Activated naive CD8-positive, alpha-beta T cell treated with anti-CD3 and anti-CD28 coated beads, Interleukin-2, amount 10 ng/mL, durations not matched to agents 7 days and 5 days (primary cell): Measurements from ENCODE around the gene CTSK. TPM values are rescaled to one million over a fixed set of nuclear protein-coding genes. Genes with fewer than 3 reads are reported as not detected.
"Not testable (repeated sequence)": the region's sequence is repeated elsewhere in the genome, so short reads cannot be mapped to it uniquely, and the experiment has no call there.

ENCODE experiments used
- ATAC-seq: fragments of 150-1000 bp; cut with Tn5 transposase; one replicate; pipeline ENCODE4 v1.10.0; 2021; ENCODE audit warnings: low read depth, moderate library complexity
- POLR2A ChIA-PET: fragments of 350-600 bp; sonication (Branson Sonifier 250); formaldehyde crosslinking; loops from one replicate; lab custom pipeline; 2021; ENCODE audit warnings: antibody characterized with exemption; lab: Charles Lee
- DNase-seq: peaks from one replicate; pipeline ENCODE4 v3.0.0; 2021
- H3K27ac Mint-ChIP-seq: one replicate; pipeline ENCODE4 v1.8.0; 2022; ENCODE audit warnings: mild to moderate bottlenecking, mixed read lengths
- H3K27me3 Mint-ChIP-seq: one replicate; pipeline ENCODE4 v1.8.0; 2022; ENCODE audit warnings: mild to moderate bottlenecking, moderate library complexity, mixed read lengths
- H3K36me3 Mint-ChIP-seq: one replicate; pipeline ENCODE4 v1.8.0; 2021; ENCODE audit warnings: mild to moderate bottlenecking, mixed read lengths
- H3K4me1 Mint-ChIP-seq: one replicate; pipeline ENCODE4 v1.8.0; 2021; ENCODE audit warnings: mixed read lengths
- H3K4me3 Mint-ChIP-seq: one replicate; pipeline ENCODE4 v1.8.0; 2022; ENCODE audit warnings: mild to moderate bottlenecking, moderate library complexity, mixed read lengths
- H3K9me3 Mint-ChIP-seq: one replicate; pipeline ENCODE4 v1.8.0; 2021; ENCODE audit warnings: mixed read lengths
- total RNA-seq, 2 experiments: library from RNA; stranded (reverse); gene quantifications; one replicate each; pipeline ENCODE4 v1.2.3, GENCODE V29; 2021

The CTSK gene
- 1 to 10 TPM; 6.7 to 9.4 TPM for total RNA-seq

GRCh38 chr1:150808121-150808520, at the start of gene CTSK:
Gene CTSK (minus strand): TSS chr1:150808260. CDS start chr1:150806805, 1,455 bp downstream.
- Mint-ChIP-seq H3K4me1 (peaks cover 12% of the 10 kb centered on the region), H3K4me3 (no peak within 1 kb of the TSS), H3K27me3 (no peaks in the 10 kb centered on the region), H3K36me3 (peaks cover 4% of the 10 kb centered on the region), H3K27ac (peak within 1 kb of the TSS; percentile 26), H3K9me3 (no peaks in the 10 kb centered on the region)
- ATAC-seq (no peak), DNase-seq (no peak)
- POLR2A ChIA-PET = interaction anchor here (0.6 to 1.9 kb wide), 2 partner anchors 10 to 244 kb away, joined by 3 to 5 read pairs; no protein-coding TSS in a partner anchor

- H3K9me3 Mint-ChIP-seq, H3K4me3 Mint-ChIP-seq, H3K27me3 Mint-ChIP-seq, ATAC-seq, H3K4me1 Mint-ChIP-seq, POLR2A ChIA-PET, DNase-seq: not testable (repeated sequence)
- Mint-ChIP-seq H3K36me3 (peaks cover 41% of the 10 kb centered on the region), H3K27ac (peak overlapping the region; percentile 61)
These were observed 44.7 kb upstream of the CTSK start for GRCh38 chr1:150852734-150853133.

- H3K9me3 Mint-ChIP-seq, H3K4me3 Mint-ChIP-seq, H3K27ac Mint-ChIP-seq, DNase-seq, H3K27me3 Mint-ChIP-seq, ATAC-seq, H3K4me1 Mint-ChIP-seq, POLR2A ChIA-PET: not testable (repeated sequence)
- H3K36me3 Mint-ChIP-seq = peaks cover 52% of the 10 kb centered on the region
These were observed 42.8 kb upstream of the CTSK start for GRCh38 chr1:150850801-150851362.

GRCh38 chr1:150846473-150847146, 38.5 kb upstream of the CTSK start:
- H3K4me1 Mint-ChIP-seq = peaks cover 17% of the 10 kb centered on the region
- H3K36me3 Mint-ChIP-seq = peaks cover 23% of the 10 kb centered on the region
- no peaks in the 10 kb centered on the region for H3K27me3 Mint-ChIP-seq
- no peak overlapping the region for H3K27ac Mint-ChIP-seq
- ATAC-seq = no peak
- no peak overlapping the region for H3K4me3 Mint-ChIP-seq
- POLR2A ChIA-PET = no interaction called here
- DNase-seq = no peak
- no peaks in the 10 kb centered on the region for H3K9me3 Mint-ChIP-seq

GRCh38 chr1:150843474-150843873, 35.4 kb upstream of the CTSK start:
- H3K4me1 Mint-ChIP-seq = peaks cover 42% of the 10 kb centered on the region
- ATAC-seq = no peak
- H3K36me3 Mint-ChIP-seq = peaks cover 41% of the 10 kb centered on the region
- POLR2A ChIA-PET = no interaction called here
- DNase-seq = no peak
- no peaks in the 10 kb centered on the region for H3K9me3 Mint-ChIP-seq
- H3K4me3 Mint-ChIP-seq = no peak overlapping the region
- H3K27me3 Mint-ChIP-seq = no peaks in the 10 kb centered on the region
- H3K27ac Mint-ChIP-seq = no peak overlapping the region

- peaks cover 42% of the 10 kb centered on the region for H3K4me1 Mint-ChIP-seq
- POLR2A ChIA-PET = no interaction called here
These were observed 34.9 kb upstream of the CTSK start for GRCh38 chr1:150842964-150843363.

GRCh38 chr1:150842343-150842742, 34.3 kb upstream of the CTSK start:
- ATAC-seq = no peak
- H3K4me1 Mint-ChIP-seq = peaks cover 42% of the 10 kb centered on the region

More at GRCh38 chr1:150842964-150843363, 34.9 kb upstream of the CTSK start:
- no peak overlapping the region for H3K4me3 Mint-ChIP-seq
- ATAC-seq (no peak), DNase-seq (no peak)
- peaks cover 43% of the 10 kb centered on the region for H3K36me3 Mint-ChIP-seq
- H3K27me3 Mint-ChIP-seq = no peaks in the 10 kb centered on the region
- H3K27ac Mint-ChIP-seq = no peak overlapping the region
- H3K9me3 Mint-ChIP-seq = no peaks in the 10 kb centered on the region

GRCh38 chr1:150841626-150842025, 33.6 kb upstream of the CTSK start:
- no peak for DNase-seq
- Mint-ChIP-seq H3K4me1 (peaks cover 38% of the 10 kb centered on the region), H3K27me3 (no peaks in the 10 kb centered on the region), H3K9me3 (no peaks in the 10 kb centered on the region), H3K27ac (peak overlapping the region; percentile 68), H3K36me3 (peaks cover 41% of the 10 kb centered on the region), H3K4me3 (peak overlapping the region; percentile 68)
- peak; percentile 82 for ATAC-seq
- POLR2A ChIA-PET = interaction anchor here (0.6 kb wide), 1 partner anchor 163 kb away, joined by 5 read pairs; no protein-coding TSS in a partner anchor

More at GRCh38 chr1:150842343-150842742, 34.3 kb upstream of the CTSK start:
- peaks cover 42% of the 10 kb centered on the region for H3K36me3 Mint-ChIP-seq
- peak overlapping the region; percentile 68 for H3K4me3 Mint-ChIP-seq
- POLR2A ChIA-PET = no interaction called here
- H3K27ac Mint-ChIP-seq = peak overlapping the region; percentile 68
- no peaks in the 10 kb centered on the region for H3K9me3 Mint-ChIP-seq
- no peak for DNase-seq
- H3K27me3 Mint-ChIP-seq = no peaks in the 10 kb centered on the region

GRCh38 chr1:150840850-150841249, 32.8 kb upstream of the CTSK start:
- peaks cover 35% of the 10 kb centered on the region for H3K36me3 Mint-ChIP-seq
- H3K27me3 Mint-ChIP-seq, DNase-seq, H3K27ac Mint-ChIP-seq, POLR2A ChIA-PET, H3K9me3 Mint-ChIP-seq, H3K4me3 Mint-ChIP-seq, ATAC-seq: not testable (repeated sequence)
- peaks cover 37% of the 10 kb centered on the region for H3K4me1 Mint-ChIP-seq

- no peaks in the 10 kb centered on the region for H3K9me3 Mint-ChIP-seq
- H3K27ac Mint-ChIP-seq = no peak overlapping the region
- POLR2A ChIA-PET = no interaction called here
- no peak overlapping the region for H3K4me3 Mint-ChIP-seq
- H3K4me1 Mint-ChIP-seq = peaks cover 21% of the 10 kb centered on the region
- no peak for DNase-seq
- no peak for ATAC-seq
- peaks cover 50% of the 10 kb centered on the region for H3K36me3 Mint-ChIP-seq
- no peaks in the 10 kb centered on the region for H3K27me3 Mint-ChIP-seq
These were observed 28.2 kb upstream of the CTSK start for GRCh38 chr1:150836129-150836773.

- H3K27ac Mint-ChIP-seq, H3K4me3 Mint-ChIP-seq, ATAC-seq, H3K27me3 Mint-ChIP-seq, H3K4me1 Mint-ChIP-seq, POLR2A ChIA-PET, H3K9me3 Mint-ChIP-seq, DNase-seq: not testable (repeated sequence)
- H3K36me3 Mint-ChIP-seq = peaks cover 48% of the 10 kb centered on the region
These were observed 25.9 kb upstream of the CTSK start for GRCh38 chr1:150833961-150834360.

GRCh38 chr1:150832597-150832996, 24.5 kb upstream of the CTSK start:
- Mint-ChIP-seq H3K27ac (no peak overlapping the region), H3K9me3 (no peaks in the 10 kb centered on the region), H3K36me3 (peaks cover 48% of the 10 kb centered on the region), H3K27me3 (no peaks in the 10 kb centered on the region), H3K4me1 (peaks cover 2% of the 10 kb centered on the region), H3K4me3 (no peak overlapping the region)
- POLR2A ChIA-PET = no interaction called here
- ATAC-seq = no peak
- DNase-seq = no peak

GRCh38 chr1:150829751-150830150, 21.7 kb upstream of the CTSK start:
- H3K4me3 Mint-ChIP-seq = no peak overlapping the region
- no peaks in the 10 kb centered on the region for H3K27me3 Mint-ChIP-seq
- peaks cover 2% of the 10 kb centered on the region for H3K4me1 Mint-ChIP-seq
- no peaks in the 10 kb centered on the region for H3K9me3 Mint-ChIP-seq
- ATAC-seq (no peak), DNase-seq (no peak)
- H3K27ac Mint-ChIP-seq = no peak overlapping the region
- POLR2A ChIA-PET = no interaction called here
- peaks cover 44% of the 10 kb centered on the region for H3K36me3 Mint-ChIP-seq
